Ureter (tissue), 1 donor: ENCODE data around the gene B3GNT9. TPM values are rescaled to one million over a fixed set of nuclear protein-coding genes. Genes with fewer than 3 reads are reported as not detected.
A peak's percentile ranks its signal among the peaks of the same experiment; 100 is the strongest.

Experiments used
- DNase-seq: peaks from one replicate; pipeline ENCODE4 v3.0.0-alpha.2; 2020; ENCODE audit warnings: low spot score
- total RNA-seq: library from RNA; stranded (reverse); gene quantifications from one replicate; pipeline ENCODE4 v1.2.4, GENCODE V29; 2023
- donor health status: DM: yes; HTN: yes; CAD: no.

B3GNT9 gene
- total RNA-seq: 14.5 TPM

- DNase-seq: peak; percentile 80
These were observed at the start of gene B3GNT9 for GRCh38 chr16:67150833-67151396. B3GNT9 (minus strand) TSS chr16:67150998; CDS start chr16:67150485, 513 bp downstream.

- DNase-seq: no peak
These were observed 49.7 kb upstream of the B3GNT9 start for GRCh38 chr16:67200491-67200890.

- no peak for DNase-seq
These were observed 49.0 kb upstream of the B3GNT9 start for GRCh38 chr16:67199808-67200198.

- DNase-seq: no peak
These were observed 48.4 kb upstream of the B3GNT9 start, which contains the start of gene ELMO3 for GRCh38 chr16:67199011-67199807. ELMO3 (plus strand) TSS chr16:67199131; CDS start chr16:67199327, 196 bp downstream.

- DNase-seq: no peak
These were observed 47.5 kb upstream of the B3GNT9 start for GRCh38 chr16:67198238-67198734.

- DNase-seq: no peak
These were observed 46.9 kb upstream of the B3GNT9 start for GRCh38 chr16:67197704-67198103.

GRCh38 chr16:67196881-67197280, 46.1 kb upstream of the B3GNT9 start:
- DNase-seq: no peak

- DNase-seq: no peak
These were observed 44.9 kb upstream of the B3GNT9 start for GRCh38 chr16:67195676-67196075.

- no peak for DNase-seq
These were observed 43.5 kb upstream of the B3GNT9 start for GRCh38 chr16:67194260-67194659.

GRCh38 chr16:67193536-67193935, 42.7 kb upstream of the B3GNT9 start:
- DNase-seq: no peak

- DNase-seq: no peak
These were observed 42.1 kb upstream of the B3GNT9 start for GRCh38 chr16:67192781-67193361.

- peak; percentile 91 for DNase-seq
These were observed 41.3 kb upstream of the B3GNT9 start, which contains the start of gene E2F4 for GRCh38 chr16:67191995-67192681. E2F4 (plus strand) TSS chr16:67192155; CDS start chr16:67192228, 73 bp downstream.

- no peak for DNase-seq
These were observed 40.7 kb upstream of the B3GNT9 start for GRCh38 chr16:67191411-67191994.

- DNase-seq: no peak
These were observed 39.9 kb upstream of the B3GNT9 start for GRCh38 chr16:67190448-67191399.

- no peak for DNase-seq
These were observed 39.2 kb upstream of the B3GNT9 start, which contains the start of gene EXOC3L1 for GRCh38 chr16:67190041-67190440. EXOC3L1 (minus strand) TSS chr16:67190136; CDS start chr16:67189676, 460 bp downstream.

- DNase-seq: no peak
These were observed 38.0 kb upstream of the B3GNT9 start for GRCh38 chr16:67188798-67189197.

GRCh38 chr16:67188323-67188722, 37.5 kb upstream of the B3GNT9 start:
- no peak for DNase-seq

GRCh38 chr16:67187175-67187890, 36.5 kb upstream of the B3GNT9 start:
- no peak for DNase-seq

- no peak for DNase-seq
These were observed 35.8 kb upstream of the B3GNT9 start for GRCh38 chr16:67186550-67186950.
